HepG2 (cell line): ENCODE measurements around the gene MPZL3. TPM values are rescaled to one million over a fixed set of nuclear protein-coding genes. Genes with fewer than 3 reads are reported as not detected.

Source experiments
- BORCS8-MEF2B ChIP-seq: sonication (generic); formaldehyde crosslinking; IDR thresholded peaks from 2 replicates; pipeline ENCODE4 v1.8.0; 2022; ENCODE audit warnings: mild to moderate bottlenecking, missing genetic modification reagents
- CREM ChIP-seq, 2 experiments: sonication (generic) in 1 of 2; formaldehyde crosslinking in 1 of 2; IDR thresholded peaks; 2 replicates each; pipeline versions ENCODE4 v1.4.0 to v1.6.1; 2016 to 2020; ENCODE audit warnings: antibody characterized with exemption in 1 of 2, mild to moderate bottlenecking in 1 of 2, missing genetic modification reagents in 1 of 2
- E2F1 ChIP-seq: sonication (generic); formaldehyde crosslinking; IDR thresholded peaks from 2 replicates; pipeline ENCODE4 v1.5.0; 2020; ENCODE audit warnings: missing genetic modification reagents
- FOXO1 ChIP-seq: sonication (generic); formaldehyde crosslinking; IDR thresholded peaks from 2 replicates; pipeline ENCODE4 v1.4.0; 2020; ENCODE audit warnings: missing genetic modification reagents
- GATA4 ChIP-seq: sonication (generic); IDR thresholded peaks from 2 replicates; pipeline ENCODE4 v1.6.1; 2016; ENCODE audit warnings: antibody characterized with exemption, low read depth, borderline replicate concordance
- HDAC1 ChIP-seq: sonication (generic); formaldehyde crosslinking; IDR thresholded peaks from 2 replicates; pipeline ENCODE4 v1.5.1; 2020; ENCODE audit warnings: mild to moderate bottlenecking, missing genetic modification reagents
- HHEX ChIP-seq: IDR thresholded peaks from 2 replicates; pipeline ENCODE4 v1.6.1; 2016; ENCODE audit warnings: control low read depth
- HOXA9 ChIP-seq: sonication (generic); formaldehyde crosslinking; IDR thresholded peaks from 2 replicates; pipeline ENCODE4 v1.8.1; 2022; ENCODE audit warnings: missing genetic modification reagents, mild to moderate bottlenecking, moderate library complexity, borderline replicate concordance
- JUN ChIP-seq: sonication (generic); formaldehyde crosslinking; IDR thresholded peaks from 2 replicates; pipeline ENCODE4 v1.4.0; 2020; ENCODE audit warnings: mild to moderate bottlenecking, missing genetic modification reagents
- KMT2B ChIP-seq: IDR thresholded peaks from 2 replicates; pipeline ENCODE4 v1.6.1; 2016; ENCODE audit warnings: missing genetic modification reagents, missing compliant biosample characterization
- MIXL1 ChIP-seq: IDR thresholded peaks from 2 replicates; pipeline ENCODE4 v1.6.1; 2016
- MTF2 ChIP-seq: sonication (generic); formaldehyde crosslinking; IDR thresholded peaks from 2 replicates; pipeline ENCODE4 v1.5.0; 2020; ENCODE audit warnings: missing genetic modification reagents, borderline replicate concordance
- NR3C1 ChIP-seq: sonication (generic); formaldehyde crosslinking; IDR thresholded peaks from 2 replicates; pipeline ENCODE4 v1.4.0; 2020; ENCODE audit warnings: missing genetic modification reagents
- RBAK ChIP-seq: sonication (generic); formaldehyde crosslinking; IDR thresholded peaks from 2 replicates; pipeline ENCODE4 v1.5.1; 2020; ENCODE audit warnings: mild to moderate bottlenecking, missing genetic modification reagents
- SP140L ChIP-seq: sonication (generic); formaldehyde crosslinking; IDR thresholded peaks from 2 replicates; pipeline ENCODE4 v1.4.0; 2020; ENCODE audit warnings: missing genetic modification reagents, borderline replicate concordance
- STAT6 ChIP-seq: sonication (generic); formaldehyde crosslinking; IDR thresholded peaks from 2 replicates; pipeline ENCODE4 v1.4.0; 2020; ENCODE audit warnings: missing genetic modification reagents, mild to moderate bottlenecking, borderline replicate concordance
- TBL1XR1 ChIP-seq: fragments of 150-350 bp; IDR thresholded peaks from 2 replicates; pipeline ENCODE4 v1.6.1; 2014; ENCODE audit warnings: borderline replicate concordance, low read length; ENCODE audit not compliant: partially characterized antibody
- ZFX ChIP-seq: sonication (generic); formaldehyde crosslinking; IDR thresholded peaks from 2 replicates; pipeline ENCODE4 v1.4.0; 2020; ENCODE audit warnings: mild to moderate bottlenecking, low read depth, missing genetic modification reagents, moderate library complexity
- ZNF362 ChIP-seq: sonication (generic); formaldehyde crosslinking; IDR thresholded peaks from 2 replicates; pipeline ENCODE4 v1.4.0; 2020; ENCODE audit warnings: missing genetic modification reagents, mild to moderate bottlenecking, borderline replicate concordance
- ZNF556 ChIP-seq: sonication (generic); formaldehyde crosslinking; IDR thresholded peaks from 2 replicates; pipeline ENCODE4 v1.4.0; 2020; ENCODE audit warnings: mild to moderate bottlenecking, missing genetic modification reagents, borderline replicate concordance
- ZNF691 ChIP-seq: sonication (generic); formaldehyde crosslinking; IDR thresholded peaks from 2 replicates; pipeline ENCODE4 v1.4.0; 2020; ENCODE audit warnings: missing genetic modification reagents, low read depth, mild to moderate bottlenecking, borderline replicate concordance
- ZNF747 ChIP-seq: sonication (generic); formaldehyde crosslinking; IDR thresholded peaks from 2 replicates; pipeline ENCODE4 v1.8.1; 2023; ENCODE audit warnings: missing genetic modification reagents, mild to moderate bottlenecking, borderline replicate concordance
- polyA plus RNA-seq, 8 experiments: library from polyadenylated mRNA; depleted of rRNA in 3 of 8; stranded (reverse) in 7 of 8; unstranded in 1 of 8; fragments of >200 nt; fragmentation: Illumina TruSeq in 4 of 8; extraction: Trizol in 4 of 8; gene quantifications; 2 replicates each; pipeline versions ENCODE4 v1.2.1 to v1.2.3, GENCODE V29; 2011 to 2016; ENCODE audit warnings: low read depth in 4 of 8, missing spikeins in 1 of 8, mixed read lengths in 1 of 8; ENCODE audit not compliant: insufficient read depth in 1 of 8
- total RNA-seq, 5 experiments: library from RNA; depleted of rRNA; stranded (reverse); fragments of >200 nt; fragmentation: Illumina TruSeq; extraction: Trizol; gene quantifications; 2 replicates each; pipeline ENCODE4 v1.2.3, GENCODE V29; 2016; ENCODE audit warnings: low read depth in 1 of 5

MPZL3 gene
- total and polyA plus RNA-seq, 2 of the 13 experiments (the other 11 are each of a cell fraction or from before 2014, with no cell fraction given), result 5.3 to 9.3 TPM

- TF ChIP-seq ZNF691 (CRISPR knock-in tag) (no peak; the same call in 1 of the 2 replicates), HHEX (CRISPR knock-in tag) (peak; percentile 42; the same call in 1 of the 2 replicates), NR3C1 (CRISPR knock-in tag) (no peak), TBL1XR1 (peak; percentile 63), ZFX (CRISPR knock-in tag) (peak; percentile 81), E2F1 (CRISPR knock-in tag) (no peak), SP140L (CRISPR knock-in tag) (0 out of 2 replicates have a peak, but pooled peaks have one; percentile 33), ZNF362 (CRISPR knock-in tag) (peak; percentile 17; the same call in 1 of the 2 replicates), BORCS8-MEF2B (CRISPR knock-in tag) (peak; percentile 51; the same call in 1 of the 2 replicates), HDAC1 (CRISPR knock-in tag) (peak; percentile 86), ZNF747 (CRISPR knock-in tag) (no peak; the same call in 1 of the 2 replicates), STAT6 (CRISPR knock-in tag) (peak; percentile 59; the same call in 1 of the 2 replicates), ZNF556 (CRISPR knock-in tag) (peak; percentile 89; the same call in 1 of the 2 replicates), MIXL1 (CRISPR knock-in tag) (peak; percentile 97), RBAK (CRISPR knock-in tag) (peak; percentile 64; the same call in 1 of the 2 replicates), KMT2B (CRISPR knock-in tag) (peak; percentile 70; the same call in 1 of the 2 replicates), GATA4 (peak; percentile 85; the same call in 1 of the 2 replicates), HOXA9 (CRISPR knock-in tag) (no peak), FOXO1 (CRISPR knock-in tag) (peak; percentile 83; the same call in 1 of the 2 replicates), MTF2 (CRISPR knock-in tag) (no peak), JUN (CRISPR knock-in tag) (peak; percentile 68; the same call in 1 of the 2 replicates), CREM (IDR thresholded peaks at IDR 0.05) (peak; percentile 71), CREM (CRISPR knock-in tag; IDR thresholded peaks at IDR 0.05) (no peak)
Observed at GRCh38 chr11:118202599-118203422, 49.4 kb downstream of the MPZL3 start (continued).
